GM12878 (cell line): ENCODE data around the gene CTBS. TPM values are rescaled to one million over a fixed set of nuclear protein-coding genes. Genes with fewer than 3 reads are reported as not detected.

Experiments used
- ATF2 ChIP-seq: IDR thresholded peaks from 2 replicates; pipeline ENCODE4 v1.6.1; 2012; ENCODE audit warnings: low read length, inconsistent platforms
- CBX3 ChIP-seq: fragments of 200-600 bp; sonication (generic); IDR thresholded peaks from 2 replicates; pipeline ENCODE4 v1.6.1; 2016; ENCODE audit warnings: low read depth, borderline replicate concordance
- CREM ChIP-seq: IDR thresholded peaks from 2 replicates; pipeline ENCODE4 v1.6.1; 2014; ENCODE audit warnings: antibody characterized with exemption, low read depth
- DPF2 ChIP-seq: fragments of 450-650 bp; IDR thresholded peaks from 2 replicates; pipeline ENCODE4 v1.6.1; 2017; ENCODE audit warnings: mild to moderate bottlenecking
- EZH2 ChIP-seq: IDR thresholded peaks from 2 replicates; pipeline ENCODE4 v1.6.1; 2012; ENCODE audit warnings: low read depth, mild to moderate bottlenecking, control low read depth, inconsistent platforms, low read length, borderline replicate concordance; ENCODE audit not compliant: control insufficient read depth
- FOXM1 ChIP-seq: IDR thresholded peaks from 2 replicates; pipeline ENCODE4 v1.6.1; 2012; ENCODE audit warnings: low read depth, mild to moderate bottlenecking, inconsistent platforms, low read length, moderate library complexity
- GATAD2B ChIP-seq: fragments of 450-650 bp; conservative IDR thresholded peaks from 2 replicates; pipeline ENCODE4 v1.6.1; 2017; ENCODE audit warnings: low read depth, mild to moderate bottlenecking, moderate library complexity
- IKZF2 ChIP-seq, 2 experiments: fragments of 450-650 bp; IDR thresholded peaks; 2 replicates each; pipeline ENCODE4 v1.6.1; 2017; ENCODE audit warnings: mild to moderate bottlenecking in 2 of 2, moderate library complexity in 2 of 2
- JUNB ChIP-seq: IDR thresholded peaks from 2 replicates; pipeline ENCODE4 v1.6.1; 2016; ENCODE audit warnings: antibody characterized with exemption, mild to moderate bottlenecking
- NFIC ChIP-seq: IDR thresholded peaks from 2 replicates; pipeline ENCODE4 v1.6.1; 2012; ENCODE audit warnings: low read depth, mild to moderate bottlenecking, inconsistent platforms, low read length, moderate library complexity
- NFXL1 ChIP-seq: fragments of 450-650 bp; IDR thresholded peaks from 2 replicates; pipeline ENCODE4 v1.6.1; 2017; ENCODE audit warnings: antibody characterized with exemption, mild to moderate bottlenecking, borderline replicate concordance
- PAX8 ChIP-seq: fragments of 450-650 bp; IDR thresholded peaks from 2 replicates; pipeline ENCODE4 v1.6.1; 2017; ENCODE audit warnings: mild to moderate bottlenecking, moderate library complexity
- RBBP5 ChIP-seq: fragments of 200-600 bp; sonication (generic); conservative IDR thresholded peaks from 2 replicates; pipeline ENCODE4 v1.6.1; 2016
- RCOR1 ChIP-seq: conservative IDR thresholded peaks from 2 replicates; pipeline ENCODE4 v1.6.1; 2012; ENCODE audit warnings: low read depth, low read length, improper control_type of control experiment
- SIX5 ChIP-seq: IDR thresholded peaks from 2 replicates; pipeline ENCODE4 v1.6.1; 2011; ENCODE audit warnings: mild to moderate bottlenecking, low read depth, low read length, moderate library complexity; ENCODE audit not compliant: severe bottlenecking
- polyA plus RNA-seq, 11 experiments: library from polyadenylated mRNA; depleted of rRNA in 4 of 11; unstranded in 6 of 11; stranded (reverse) in 5 of 11; fragments of >200 nt; fragmentation: Nextera tagmentation in 4 of 11; fragmentation: Illumina TruSeq in 1 of 11; extraction: Ambion mirVana in 4 of 11; extraction: Trizol in 1 of 11; gene quantifications; 1 replicate in 1 of 11; 2 replicates in 10 of 11; pipeline versions ENCODE4 v1.2.1 to v1.2.3, GENCODE V29; 2011 to 2016; ENCODE audit warnings: inconsistent platforms in 2 of 11, missing spikeins in 2 of 11, low read depth in 1 of 11
- total RNA-seq, 4 experiments: library from RNA; depleted of rRNA in 3 of 4; stranded (reverse); fragments of >200 nt in 3 of 4; fragmentation: Illumina TruSeq in 1 of 4; extraction: Trizol in 1 of 4; gene quantifications; 2 replicates each; pipeline versions ENCODE4 v1.2.1 to v1.2.3, GENCODE V29; 2013 to 2021

Gene CTBS
- total and polyA plus RNA-seq, 10 of the 15 experiments (the other 5 are each of a cell fraction or from before 2014, with no cell fraction given), result 4.3 to 21.2 (median 12.3) TPM

DNA sequence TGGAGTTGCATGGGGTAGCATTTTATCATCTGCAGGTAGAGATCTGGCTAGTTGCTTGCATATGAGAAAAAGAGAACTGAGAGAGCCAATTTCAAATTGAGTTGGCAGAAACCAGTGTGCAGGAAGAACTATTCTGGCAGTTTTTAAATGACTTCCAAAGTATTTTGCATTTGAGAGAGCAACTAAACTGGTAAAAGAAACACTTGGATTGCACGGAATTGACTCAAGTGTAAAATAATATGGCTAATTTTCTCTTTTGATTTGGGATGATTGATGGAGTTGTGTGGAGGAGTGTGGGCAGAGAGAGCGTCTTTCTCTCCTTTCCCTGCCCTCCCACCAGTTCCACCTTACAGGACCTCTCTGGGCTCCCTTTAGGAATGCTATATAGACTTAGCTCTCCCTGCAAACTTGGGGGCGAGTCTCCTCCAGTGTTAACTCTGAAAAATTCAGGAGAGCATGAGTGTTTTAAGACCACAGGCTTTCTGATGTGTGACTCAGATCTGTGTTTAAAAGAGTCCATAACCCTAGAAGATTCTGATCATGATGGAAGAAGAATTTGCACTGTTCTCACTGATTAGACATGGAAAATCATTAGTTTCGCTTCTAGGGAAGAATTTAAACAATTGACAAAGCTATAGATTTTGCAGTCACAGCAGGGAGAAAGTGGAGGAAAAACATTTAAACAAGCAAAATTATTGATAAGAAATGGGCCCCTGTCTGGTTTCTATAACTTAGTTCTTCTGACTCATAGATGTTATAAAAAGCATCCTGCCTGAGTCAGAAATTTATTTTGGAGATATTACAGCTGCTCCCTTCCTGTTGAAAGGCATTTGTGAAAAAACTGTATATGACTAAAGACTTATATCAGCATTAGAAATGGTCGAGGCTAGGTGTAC, 24.9 kb upstream of the CTBS start (continued):
- TF ChIP-seq EZH2 (no peak), GATAD2B (no peak), NFIC (peak; percentile 92), SIX5 (no peak), NFXL1 (no peak), JUNB (peak; percentile 96), RBBP5 (no peak), RCOR1 (no peak), IKZF2 (IDR thresholded peaks at IDR 0.05) (peak; percentile 61 to 64; a peak in 3 of 4 replicates), CBX3 (no peak), DPF2 (peak; percentile 72), FOXM1 (peak; percentile 93; the same call in 1 of the 2 replicates), ATF2 (peak; percentile 97), CREM (peak; percentile 83), PAX8 (no peak)
- TF ChIP-seq, all 136 proteins: peak for 29
